ENCODE measurements around the gene FANCB. TPM values are rescaled to one million over a fixed set of nuclear protein-coding genes. Genes with fewer than 3 reads are reported as not detected.

The FANCB gene
- total RNA-seq, 1 experiment from 2014 or later, result 11.3 TPM

DNA sequence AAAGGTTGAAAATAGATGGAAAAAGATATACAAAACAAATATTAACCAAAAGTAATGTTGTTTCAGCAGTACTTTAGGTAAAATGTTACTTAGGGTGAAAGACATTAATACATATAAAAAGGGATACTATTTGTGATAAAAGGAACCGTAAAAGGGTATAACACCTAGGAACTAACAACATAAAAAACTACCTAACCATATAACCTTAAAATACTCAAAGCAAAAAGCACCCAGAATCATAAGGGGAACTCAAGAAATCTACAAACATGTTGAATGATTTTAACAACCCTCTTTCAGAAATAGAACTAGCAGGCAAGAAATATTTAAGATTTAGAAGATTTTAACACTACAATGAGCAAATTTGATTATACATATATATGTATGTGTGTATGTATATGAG lies 11.8 kb upstream of the FANCB start (continued):
- TF ChIP-seq TCF7L2 (IDR thresholded peaks at IDR 0.05; ENCODE audit: borderline replicate concordance, extremely low read depth, insufficient read depth, insufficient read length) (no peak), RAD21 (IDR thresholded peaks at IDR 0.05; ENCODE audit: low read depth) (no peak), YY1 (IDR thresholded peaks at IDR 0.05; ENCODE audit: extremely low read depth, insufficient replicate concordance, low read depth, low read length) (no peak), ELF1 (IDR thresholded peaks at IDR 0.05; ENCODE audit: borderline replicate concordance, low read depth) (no peak)

DNA sequence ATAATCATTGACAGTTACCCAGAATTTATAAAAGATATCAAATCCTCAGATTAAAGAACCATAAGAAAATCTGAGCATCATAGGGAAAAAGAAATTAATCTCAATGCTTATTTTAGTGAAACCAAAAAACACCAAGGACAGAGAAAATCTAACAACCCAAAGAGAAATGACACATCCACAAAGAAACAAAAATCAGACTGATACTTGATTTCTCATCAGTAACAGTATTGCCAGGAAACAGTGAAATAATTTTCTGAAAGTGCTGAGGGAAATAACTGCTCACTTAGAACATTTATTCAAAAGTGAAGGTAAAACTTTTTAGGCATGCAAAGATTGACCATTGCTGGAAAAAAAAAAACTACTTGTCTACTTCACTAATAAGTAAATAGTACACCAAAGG lies 11.0 kb upstream of the FANCB start:
- no peak overlapping the region for H3K4me2 ChIP-seq (ENCODE audit: low read length)
- ChIA-PET CTCF (no interaction called here), RAD21 (ENCODE audit: low non-redundant PET in 1 of 2, low total read pairs in 2 of 2, uncharacterized antibody in 2 of 2, unreplicated experiment in 2 of 2) (no interaction called here), POLR2A (no interaction called here)
- no TSS peak for BruUV-seq (replicated peaks)
- H3K9ac ChIP-seq (ENCODE audit: low read length), result no peak overlapping the region
- H3K4me3 ChIP-seq (replicated peaks in 1 of 2; ENCODE audit: low read depth in 1 of 2, low read length in 2 of 2), result no peak overlapping the region
- no peak overlapping the region for H3K27ac ChIP-seq (ENCODE audit: low read depth, low read length)
- no peaks in the 10 kb centered on the region for H3K27me3 ChIP-seq (ENCODE audit: insufficient read depth, low read length)
- intact Hi-C loops (cut with micrococcal nuclease), result no loop called here
- no peaks in the 10 kb centered on the region for H3K9me3 ChIP-seq (ENCODE audit: control insufficient read depth in 1 of 2, insufficient read depth in 1 of 2, low read depth in 1 of 2, low read length in 2 of 2)
- no peak for ATAC-seq
- H4K20me1 ChIP-seq (ENCODE audit: insufficient read depth), result no peaks in the 10 kb centered on the region
- no peaks in the 10 kb centered on the region for H3K4me1 ChIP-seq (ENCODE audit: control insufficient read depth in 1 of 2, insufficient read depth in 2 of 2, low read length in 2 of 2)
- H3K36me3 ChIP-seq (ENCODE audit: control insufficient read depth in 1 of 2, insufficient read depth in 2 of 2, low read length in 2 of 2), result no peaks in the 10 kb centered on the region
- no peaks in the 10 kb centered on the region for H3K79me2 ChIP-seq (ENCODE audit: insufficient read depth, low read length)
- H3K9me2 ChIP-seq (ENCODE audit: insufficient read depth), result no peaks in the 10 kb centered on the region
- DNase-seq (ENCODE audit: low read depth, low spot score), result no peak
- TF ChIP-seq, protein P1, sequence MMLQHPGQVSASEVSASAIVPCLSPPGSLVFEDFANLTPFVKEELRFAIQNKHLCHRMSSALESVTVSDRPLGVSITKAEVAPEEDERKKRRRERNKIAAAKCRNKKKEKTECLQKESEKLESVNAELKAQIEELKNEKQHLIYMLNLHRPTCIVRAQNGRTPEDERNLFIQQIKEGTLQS (IDR thresholded peaks at IDR 0.05), result no peak
- TF ChIP-seq EZH2 (IDR thresholded peaks at IDR 0.05) (no peak), CEBPB (IDR thresholded peaks at IDR 0.05; ENCODE audit: low read depth) (no peak), RAD21 (IDR thresholded peaks at IDR 0.05; ENCODE audit: low read depth) (no peak), SP1 (IDR thresholded peaks at IDR 0.05; ENCODE audit: low read depth) (no peak), POLR2A (IDR thresholded peaks at IDR 0.05; ENCODE audit: borderline replicate concordance, extremely low read depth, insufficient read depth, insufficient read length) (no peak), YY1 (IDR thresholded peaks at IDR 0.05; ENCODE audit: extremely low read depth, insufficient replicate concordance, low read depth, low read length) (no peak), ZNF274 (IDR thresholded peaks at IDR 0.05; ENCODE audit: low read depth, low read length) (no peak), SIN3A (IDR thresholded peaks at IDR 0.05; ENCODE audit: low read depth) (no peak)
- TF ChIP-seq, protein P2, sequence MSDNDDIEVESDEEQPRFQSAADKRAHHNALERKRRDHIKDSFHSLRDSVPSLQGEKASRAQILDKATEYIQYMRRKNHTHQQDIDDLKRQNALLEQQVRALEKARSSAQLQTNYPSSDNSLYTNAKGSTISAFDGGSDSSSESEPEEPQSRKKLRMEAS (IDR thresholded peaks at IDR 0.05), result no peak
- TF ChIP-seq, protein P3, sequence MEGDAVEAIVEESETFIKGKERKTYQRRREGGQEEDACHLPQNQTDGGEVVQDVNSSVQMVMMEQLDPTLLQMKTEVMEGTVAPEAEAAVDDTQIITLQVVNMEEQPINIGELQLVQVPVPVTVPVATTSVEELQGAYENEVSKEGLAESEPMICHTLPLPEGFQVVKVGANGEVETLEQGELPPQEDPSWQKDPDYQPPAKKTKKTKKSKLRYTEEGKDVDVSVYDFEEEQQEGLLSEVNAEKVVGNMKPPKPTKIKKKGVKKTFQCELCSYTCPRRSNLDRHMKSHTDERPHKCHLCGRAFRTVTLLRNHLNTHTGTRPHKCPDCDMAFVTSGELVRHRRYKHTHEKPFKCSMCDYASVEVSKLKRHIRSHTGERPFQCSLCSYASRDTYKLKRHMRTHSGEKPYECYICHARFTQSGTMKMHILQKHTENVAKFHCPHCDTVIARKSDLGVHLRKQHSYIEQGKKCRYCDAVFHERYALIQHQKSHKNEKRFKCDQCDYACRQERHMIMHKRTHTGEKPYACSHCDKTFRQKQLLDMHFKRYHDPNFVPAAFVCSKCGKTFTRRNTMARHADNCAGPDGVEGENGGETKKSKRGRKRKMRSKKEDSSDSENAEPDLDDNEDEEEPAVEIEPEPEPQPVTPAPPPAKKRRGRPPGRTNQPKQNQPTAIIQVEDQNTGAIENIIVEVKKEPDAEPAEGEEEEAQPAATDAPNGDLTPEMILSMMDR (IDR thresholded peaks at IDR 0.05 in 2 of 3, conservative IDR thresholded peaks at IDR 0.05 in 1 of 3; ENCODE audit: borderline replicate concordance in 1 of 3, insufficient read depth in 1 of 3, low read depth in 2 of 3, low read length in 2 of 3), result no peak
- H2AFZ ChIP-seq (ENCODE audit: low read depth, low read length, poor library complexity, severe bottlenecking), result no peak overlapping the region
